Renal cortical epithelial cell (primary cell): ENCODE results near the gene RNF114. TPM values are rescaled to one million over a fixed set of nuclear protein-coding genes. Genes with fewer than 3 reads are reported as not detected.
A peak's percentile ranks its signal among the peaks of the same experiment; 100 is the strongest.
"Not testable (repeated sequence)": the region's sequence is repeated elsewhere in the genome, so short reads cannot be mapped to it uniquely, and the experiment has no call there.

Experiments used
- DNase-seq: peaks from one replicate; pipeline ENCODE4 v3.0.0-alpha.2; 2011; ENCODE audit warnings: low read depth
- total RNA-seq: library from RNA; depleted of rRNA; stranded (reverse); fragments of >200 nt; gene quantifications from 2 replicates; pipeline ENCODE4 v1.2.3, GENCODE V29; 2014

RNF114 gene
- total RNA-seq, 1 donor from 2014 or later: 196 TPM

DNA sequence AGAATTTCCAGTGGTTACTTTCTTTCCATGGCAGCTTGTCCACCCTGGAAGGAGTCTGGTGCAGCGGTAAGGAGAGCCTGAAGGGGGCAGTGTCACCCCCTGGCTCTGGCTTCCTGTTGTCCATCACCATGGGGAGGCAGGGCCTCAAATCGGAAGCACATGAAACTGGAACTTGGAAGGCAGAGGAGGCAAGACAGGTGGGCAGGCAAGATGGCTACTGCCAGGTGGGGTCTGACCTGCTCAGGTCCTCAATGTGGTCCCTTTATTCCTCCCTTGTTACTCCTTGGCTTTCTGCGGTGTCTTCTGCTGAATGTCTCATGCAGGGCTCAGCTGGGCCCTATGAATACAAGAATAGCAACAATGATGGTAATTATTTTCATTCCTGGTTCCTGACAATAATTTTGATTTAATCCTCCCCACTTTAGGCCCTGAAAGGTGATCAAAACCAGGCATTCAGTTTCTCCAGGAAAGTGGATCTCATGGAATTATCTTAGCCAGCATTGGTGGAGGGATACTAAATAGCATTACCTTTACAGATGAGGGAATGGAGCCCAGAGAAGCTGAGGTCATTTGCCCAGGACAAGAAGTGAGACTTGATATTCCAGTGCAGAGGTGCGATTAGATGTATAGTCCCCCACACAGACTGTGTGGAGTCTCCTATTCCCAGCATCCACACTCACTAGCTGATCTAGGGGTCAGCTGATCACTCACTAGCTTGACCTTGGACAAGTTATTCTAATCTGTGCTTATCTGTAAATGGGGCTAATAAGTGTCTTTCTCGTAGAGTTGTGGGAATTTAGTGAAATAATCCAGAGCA is 29.0 kb downstream of the RNF114 start:
- peak; percentile 26 for DNase-seq

DNA sequence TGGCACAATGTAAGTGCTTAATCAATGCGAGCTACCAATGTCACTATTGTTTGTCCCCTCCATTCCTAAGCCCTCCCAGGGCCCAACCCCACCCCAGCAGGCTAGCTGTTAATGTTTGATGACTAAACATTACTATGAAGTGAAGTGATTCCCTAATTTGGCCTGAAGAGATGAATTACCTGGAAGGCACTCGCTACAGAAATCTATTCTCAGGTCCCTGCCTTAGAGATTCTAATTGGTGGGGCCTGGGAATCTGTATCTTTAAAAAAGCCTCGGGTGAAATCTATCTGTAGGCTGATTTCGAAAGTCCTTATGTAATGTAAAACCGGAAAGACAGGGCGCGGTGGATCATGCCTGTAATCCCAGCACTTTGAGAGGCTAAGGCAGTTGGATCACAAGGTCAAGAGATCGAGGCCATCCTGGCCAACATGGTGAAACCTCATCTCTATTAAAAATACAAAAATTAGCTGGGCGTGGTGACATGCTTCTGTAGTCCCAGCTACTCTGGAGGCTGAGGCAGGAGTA is 29.6 kb downstream of the RNF114 start:
- DNase-seq: no peak

DNA sequence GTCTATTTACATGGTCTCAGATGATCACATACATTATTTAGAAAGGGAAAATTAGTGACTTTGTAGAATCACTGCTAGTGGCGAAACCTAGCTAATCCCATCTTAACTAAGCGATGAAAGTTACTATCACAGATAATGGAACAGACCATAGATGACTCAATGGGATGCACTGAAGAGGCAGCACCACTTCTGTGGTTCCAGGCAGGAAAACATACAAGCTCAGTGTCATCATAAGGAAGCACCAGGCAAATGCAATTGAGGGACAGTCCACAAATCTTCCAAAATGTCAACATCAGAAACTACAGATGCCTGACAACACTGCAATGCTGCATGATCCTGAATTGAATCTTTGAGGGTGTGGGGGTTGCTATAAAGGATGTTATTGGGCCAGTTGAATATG is 30.7 kb downstream of the RNF114 start:
- no peak for DNase-seq

DNA sequence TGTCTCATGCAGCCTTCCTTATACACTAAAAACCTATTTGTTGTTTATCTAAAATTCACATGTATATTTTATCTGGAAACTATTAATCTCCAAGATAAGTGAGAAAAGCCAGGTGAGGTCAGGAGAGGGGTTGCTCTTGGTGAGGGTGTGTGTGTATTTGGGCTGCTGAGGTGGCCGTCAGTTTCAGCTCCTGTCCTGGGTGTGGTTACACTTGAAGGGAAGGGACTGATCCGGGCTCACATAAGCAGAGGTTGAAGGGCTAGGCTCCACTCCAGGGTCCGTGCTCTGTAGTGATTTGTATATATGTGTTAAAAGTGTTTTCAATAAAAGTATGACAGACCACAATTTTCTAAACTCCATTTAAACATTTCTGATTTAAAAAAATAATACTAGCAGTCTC is 33.0 kb downstream of the RNF114 start:
- DNase-seq: no peak

DNA sequence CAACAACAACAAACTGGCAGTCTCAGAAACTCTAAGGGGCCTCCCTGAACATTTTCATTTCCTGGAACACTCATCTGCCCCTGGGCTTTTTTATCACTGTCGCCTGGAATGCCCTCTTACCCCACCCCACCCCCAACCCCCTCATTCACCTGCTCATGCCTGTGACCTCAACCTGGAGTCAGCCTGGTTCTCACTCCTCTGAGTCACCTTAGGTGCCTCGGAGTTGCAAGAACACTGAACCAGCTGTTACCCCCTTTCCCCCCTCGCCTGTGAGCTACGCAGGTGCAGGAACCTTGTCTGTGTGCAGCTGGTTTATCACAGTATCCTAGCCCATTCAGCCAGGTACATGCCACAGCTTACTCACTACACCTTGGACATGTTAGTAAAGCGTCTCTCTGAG is 33.7 kb downstream of the RNF114 start:
- DNase-seq: peak; percentile 35

DNA sequence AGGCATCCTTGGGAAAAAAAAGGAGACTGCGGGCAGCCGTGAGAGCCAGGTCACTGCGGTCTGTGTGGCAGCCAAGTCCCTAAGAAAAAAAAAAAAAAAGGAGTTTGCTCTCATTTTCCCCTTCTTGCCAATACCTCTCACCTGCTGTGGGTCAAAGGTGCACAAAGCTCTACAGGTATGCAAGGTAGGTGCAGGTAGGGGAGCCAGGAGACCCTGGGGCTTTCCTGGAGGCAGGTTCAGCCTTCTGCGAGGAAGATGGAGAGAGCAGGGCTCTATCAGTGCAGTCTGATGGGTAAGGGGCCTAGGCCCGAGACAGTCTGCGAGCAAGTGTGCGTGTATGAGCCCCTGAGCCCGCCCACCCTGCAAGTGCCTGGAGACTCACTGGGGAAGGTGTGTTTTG is 34.3 kb downstream of the RNF114 start:
- no peak for DNase-seq

DNA sequence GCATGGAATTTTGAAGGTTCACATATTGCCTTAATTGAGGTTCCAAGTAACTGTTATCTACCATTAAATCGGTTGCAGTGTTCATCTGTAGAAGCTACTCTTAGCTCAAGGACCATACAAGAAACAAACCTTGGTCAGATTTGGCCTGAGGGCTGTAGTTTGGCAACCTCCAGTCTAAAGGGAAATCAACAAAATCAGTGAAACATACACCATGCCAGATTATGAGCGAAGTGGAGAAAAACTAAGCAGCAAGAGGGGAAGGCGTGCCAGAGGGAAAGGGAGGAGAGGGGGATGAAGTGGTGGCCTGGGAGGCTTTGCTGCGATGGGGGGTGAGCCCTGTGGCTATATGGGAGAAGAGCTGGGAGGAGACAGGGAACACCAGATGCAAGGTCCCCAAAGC is 37.8 kb downstream of the RNF114 start:
- DNase-seq: no peak

DNA sequence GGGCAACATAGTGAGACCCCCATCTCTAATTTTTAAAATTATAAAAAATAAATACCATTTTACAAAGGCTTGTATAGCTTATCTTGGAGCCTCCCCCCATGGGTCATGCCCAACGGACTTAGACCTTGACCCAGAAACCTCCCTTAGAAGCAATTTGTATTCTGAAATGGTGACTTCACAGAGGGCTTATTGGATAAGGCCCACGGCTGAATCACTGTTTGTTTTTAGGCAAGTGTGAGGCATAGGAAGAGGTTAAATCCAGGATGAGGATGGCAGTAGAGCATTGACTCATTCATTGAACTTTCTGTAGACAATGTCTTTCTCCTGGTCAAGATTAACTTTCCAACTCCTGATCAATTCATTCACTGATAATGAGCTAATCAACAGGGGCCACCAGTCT is 40.3 kb downstream of the RNF114 start:
- DNase-seq: peak; percentile 37

DNA sequence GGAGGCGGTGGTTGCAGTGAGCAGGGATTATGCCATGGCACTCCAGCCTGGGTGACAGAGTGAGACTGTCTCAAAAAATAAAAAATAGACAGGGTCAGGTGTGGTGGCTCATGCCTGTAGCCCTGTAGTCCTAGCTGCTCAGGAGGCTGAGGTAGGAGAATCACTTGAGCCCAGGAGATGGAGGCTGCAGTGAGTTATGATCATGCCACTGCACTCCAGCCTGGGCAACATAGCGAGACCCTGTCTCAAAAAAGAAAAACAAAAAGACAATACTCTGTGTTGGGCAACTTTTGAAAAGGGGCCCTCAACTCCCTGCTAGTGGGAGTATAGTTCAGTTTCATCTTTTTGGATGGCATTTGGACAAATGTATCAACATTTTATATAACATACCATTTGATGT is 41.5 kb downstream of the RNF114 start:
- DNase-seq: not testable (repeated sequence)

DNA sequence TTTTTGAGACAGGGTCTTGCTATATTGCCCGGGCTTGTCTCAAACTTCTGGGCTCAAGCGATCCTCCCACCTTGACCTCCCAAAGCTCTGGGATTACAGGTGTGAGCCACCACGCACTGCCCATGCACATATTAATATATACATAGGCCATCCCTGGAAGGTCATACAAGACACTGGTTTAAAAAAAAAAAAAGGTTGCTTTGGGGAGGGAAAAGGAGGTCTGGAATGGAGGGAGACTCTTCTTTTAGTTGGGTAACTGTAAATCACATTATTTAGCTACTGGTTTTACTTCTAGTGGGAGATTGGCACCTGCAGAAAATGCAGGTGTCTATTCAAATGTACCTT is 42.5 kb downstream of the RNF114 start:
- DNase-seq: no peak

DNA sequence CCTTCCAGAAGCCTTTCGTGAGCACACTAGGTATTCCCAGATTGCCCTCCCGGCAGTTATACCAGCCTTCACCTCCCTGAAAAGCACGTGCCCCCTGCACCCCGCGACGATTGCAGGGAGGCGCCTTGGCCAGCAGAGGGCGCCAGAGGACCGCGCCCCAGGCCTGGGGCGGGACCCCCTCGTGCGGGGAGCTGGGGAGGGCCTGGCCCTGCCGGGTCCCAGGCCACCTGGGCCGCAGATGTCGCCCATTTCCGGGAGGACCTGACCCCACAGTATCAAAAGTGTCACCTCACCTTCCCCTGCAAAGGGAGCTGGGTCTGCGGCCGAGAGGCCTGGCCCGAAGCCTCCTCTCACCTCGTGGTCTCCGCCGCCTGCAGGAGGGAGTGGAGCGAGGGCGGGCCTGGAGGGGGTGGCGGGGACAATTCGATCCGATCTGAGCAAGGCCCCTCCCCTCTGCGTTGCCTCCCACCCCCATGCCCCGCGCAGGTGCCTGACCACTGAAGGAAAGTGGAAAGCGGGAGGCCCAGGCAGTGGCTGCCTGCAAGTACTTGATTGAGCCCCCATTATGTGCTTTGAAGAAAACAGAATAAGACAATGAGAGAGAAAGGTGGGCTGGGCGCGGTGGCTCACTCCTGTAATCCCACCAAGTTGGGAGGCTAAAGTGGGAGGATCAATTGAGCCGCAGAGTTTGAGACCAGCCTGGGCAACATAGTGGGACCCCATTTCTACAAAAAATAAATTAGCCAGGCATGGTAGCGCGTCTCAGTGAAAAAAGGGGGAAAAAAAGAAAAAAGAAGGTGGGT is 43.0 kb downstream of the RNF114 start:
- DNase-seq: no peak

DNA sequence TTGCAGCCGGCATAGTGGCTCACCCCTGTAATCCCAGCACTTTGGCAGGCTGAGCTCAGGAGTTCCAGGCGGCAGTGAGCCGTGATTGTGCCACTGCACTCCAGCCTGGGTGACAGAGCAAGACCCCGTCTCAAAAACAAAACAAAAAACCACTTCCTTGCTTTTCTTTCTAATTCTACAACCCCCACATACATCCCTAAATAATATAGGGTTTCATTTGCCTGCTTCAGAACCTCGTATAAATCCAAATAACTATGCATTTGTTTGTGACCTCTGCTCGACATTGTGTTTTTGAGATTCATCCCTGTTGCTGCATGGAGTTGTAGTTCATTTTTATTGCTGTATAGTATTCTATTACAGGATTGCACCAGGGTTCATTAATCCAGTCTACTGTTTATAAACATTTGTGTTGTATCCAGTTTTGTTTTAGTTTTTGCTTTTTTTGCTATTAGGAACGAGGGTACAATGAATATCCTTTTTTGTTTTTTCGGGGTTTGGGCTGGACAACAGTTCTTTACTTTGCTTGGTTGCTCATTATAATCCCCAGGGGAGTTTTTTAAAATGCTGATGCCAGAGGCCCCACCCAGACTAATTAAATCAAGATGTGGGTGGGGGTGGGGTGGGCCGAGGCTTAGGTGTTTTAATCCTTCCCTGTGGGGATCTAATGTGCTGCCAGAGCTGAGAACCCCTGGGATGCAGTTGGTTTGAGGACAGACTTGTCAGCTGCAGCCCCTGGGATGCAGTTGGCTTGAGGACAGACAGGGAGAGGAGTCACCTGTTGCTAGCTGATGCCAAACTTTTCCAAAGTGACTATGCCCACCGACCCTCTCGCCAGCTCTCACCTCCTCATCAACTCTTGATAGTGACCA is 44.2 kb downstream of the RNF114 start:
- DNase-seq: no peak

DNA sequence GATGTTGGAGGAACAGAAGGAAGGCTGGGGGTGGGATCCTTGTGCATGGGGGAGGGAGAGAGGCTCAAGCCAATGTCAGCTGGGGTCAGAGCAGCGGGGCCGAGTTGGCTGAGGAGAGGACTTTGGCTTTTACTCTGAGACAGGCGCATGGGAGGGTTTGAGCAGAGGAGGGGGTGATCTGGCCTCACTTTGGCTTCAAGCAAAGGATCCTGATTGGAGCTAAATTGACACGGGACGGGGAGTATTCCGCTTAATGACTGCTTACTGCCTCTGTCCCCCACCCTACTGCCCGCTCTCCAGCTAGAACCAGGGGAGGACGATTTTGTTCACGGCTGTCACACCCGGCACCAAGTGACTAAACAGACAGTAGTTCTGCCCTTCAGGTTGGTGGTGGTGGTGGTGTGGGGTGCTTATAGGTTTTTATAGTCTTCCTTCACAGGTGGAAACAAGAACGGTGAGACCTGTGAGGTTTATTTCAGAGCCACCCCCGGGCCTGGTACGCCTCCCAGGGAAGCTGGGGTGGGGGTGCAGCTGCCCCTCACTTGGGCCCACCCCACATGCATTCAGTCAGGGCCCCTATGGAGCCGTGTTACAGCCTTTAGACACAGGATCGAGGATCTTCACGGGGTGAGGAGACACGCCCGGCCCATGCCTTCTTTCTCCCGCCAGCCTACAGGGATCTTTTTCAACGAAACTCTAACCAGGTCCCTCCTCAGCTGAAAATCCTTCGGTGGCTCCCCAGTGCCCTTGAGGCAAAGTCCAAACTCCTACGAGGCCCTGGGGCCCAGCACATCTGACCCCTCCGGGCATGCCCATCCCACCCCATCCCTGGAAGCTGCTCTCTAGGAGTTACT is 45.2 kb downstream of the RNF114 start:
- no peak for DNase-seq

DNA sequence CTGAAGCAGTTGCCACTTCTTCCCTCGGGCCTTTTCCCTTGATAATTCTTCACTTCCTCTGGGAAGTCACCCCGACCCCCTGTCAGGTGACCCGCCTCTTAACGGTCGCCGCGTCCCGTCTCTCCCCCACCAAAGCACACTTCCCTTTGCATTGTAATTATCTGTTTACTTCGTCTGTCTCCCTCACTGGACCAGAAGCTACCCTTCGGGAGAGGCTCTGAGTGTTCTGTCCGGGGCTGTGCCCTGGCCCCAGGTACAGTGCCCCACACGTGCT is 45.8 kb downstream of the RNF114 start:
- DNase-seq: no peak

DNA sequence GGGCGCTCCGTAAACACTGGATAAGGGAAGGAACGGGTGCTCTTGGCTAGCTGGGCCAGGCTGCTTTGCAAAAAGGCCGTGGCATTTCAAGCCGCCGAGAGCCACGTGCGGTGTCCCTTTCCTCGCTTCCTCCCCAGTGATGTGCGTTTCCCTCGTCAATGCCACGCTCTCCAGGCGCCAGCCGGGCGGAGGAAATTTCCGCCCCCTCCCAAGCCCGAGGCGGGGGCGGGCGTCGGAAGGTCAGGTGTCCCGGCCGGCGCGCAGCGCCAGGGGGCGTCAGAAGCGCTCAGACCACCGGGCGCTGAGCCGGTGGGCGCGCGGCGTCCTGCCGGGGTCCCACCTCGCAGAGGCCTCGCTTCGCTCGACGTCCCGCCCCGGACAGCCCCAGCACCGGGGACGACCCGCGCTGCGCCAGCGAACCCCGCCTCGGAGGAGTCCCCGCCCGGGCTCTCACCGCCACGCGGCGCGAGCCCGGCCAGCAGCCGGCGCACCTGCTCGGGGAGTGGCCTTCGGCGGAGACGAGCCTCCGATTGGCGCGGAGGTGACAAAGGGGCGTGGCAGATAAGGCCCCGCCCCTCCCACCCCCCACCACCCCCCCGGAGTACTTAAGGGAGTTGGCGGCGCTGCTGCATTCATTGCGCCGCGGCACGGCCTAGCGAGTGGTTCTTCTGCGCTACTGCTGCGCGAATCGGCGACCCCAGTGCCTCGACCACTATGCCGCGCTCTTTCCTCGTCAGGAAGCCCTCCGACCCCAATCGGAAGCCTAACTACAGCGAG is 46.3 kb downstream of the RNF114 start, which contains the start of gene SNAI1:
TSS of gene SNAI1 (plus strand) at position 635 of the 777 bp plus-strand sequence. CDS start at position 715, 80 bp downstream.
- peak; percentile 51 for DNase-seq

DNA sequence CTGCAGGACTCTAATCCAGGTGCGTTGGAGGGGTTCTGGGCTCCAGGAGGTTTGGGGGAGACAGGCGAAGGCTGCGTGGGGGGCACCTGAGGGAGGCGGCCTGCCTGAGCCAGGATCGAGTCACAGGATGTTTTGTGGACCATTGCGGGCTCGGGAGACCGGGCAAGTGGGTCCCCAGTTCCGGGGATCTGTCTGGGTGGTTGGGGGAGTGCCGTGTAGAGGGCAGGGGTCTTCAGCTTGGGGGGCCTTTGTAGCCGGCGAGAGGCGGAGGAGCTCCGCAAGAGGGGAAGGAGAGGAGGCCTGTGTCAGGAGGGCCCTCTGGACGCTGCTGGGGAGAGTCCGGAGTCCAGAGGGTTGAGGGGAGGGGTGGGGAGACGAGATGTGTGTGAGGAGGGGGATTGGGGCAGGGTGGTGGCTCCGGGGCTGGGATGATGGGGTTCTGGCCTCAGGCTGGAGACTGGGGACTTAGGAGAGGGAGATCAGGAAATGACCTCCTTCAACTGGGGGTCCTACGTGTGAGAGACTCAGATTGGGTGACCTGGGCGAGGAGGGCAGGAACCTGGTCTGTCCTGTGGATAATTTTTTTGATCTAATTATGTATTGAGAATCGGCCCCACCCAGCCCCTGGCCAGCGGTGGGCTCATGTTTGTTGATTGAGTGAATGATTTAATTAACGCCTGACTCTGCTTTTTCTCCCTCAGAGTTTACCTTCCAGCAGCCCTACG is 47.1 kb downstream of the RNF114 start:
- DNase-seq: no peak

DNA sequence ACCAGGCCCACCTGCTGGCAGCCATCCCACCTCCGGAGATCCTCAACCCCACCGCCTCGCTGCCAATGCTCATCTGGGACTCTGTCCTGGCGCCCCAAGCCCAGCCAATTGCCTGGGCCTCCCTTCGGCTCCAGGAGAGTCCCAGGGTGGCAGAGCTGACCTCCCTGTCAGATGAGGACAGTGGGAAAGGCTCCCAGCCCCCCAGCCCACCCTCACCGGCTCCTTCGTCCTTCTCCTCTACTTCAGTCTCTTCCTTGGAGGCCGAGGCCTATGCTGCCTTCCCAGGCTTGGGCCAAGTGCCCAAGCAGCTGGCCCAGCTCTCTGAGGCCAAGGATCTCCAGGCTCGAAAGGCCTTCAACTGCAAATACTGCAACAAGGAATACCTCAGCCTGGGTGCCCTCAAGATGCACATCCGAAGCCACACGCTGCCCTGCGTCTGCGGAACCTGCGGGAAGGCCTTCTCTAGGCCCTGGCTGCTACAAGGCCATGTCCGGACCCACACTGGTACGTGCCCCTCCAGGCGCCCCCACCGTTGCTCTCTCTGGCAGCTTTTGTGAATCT is 47.7 kb downstream of the RNF114 start:
- no peak for DNase-seq

DNA sequence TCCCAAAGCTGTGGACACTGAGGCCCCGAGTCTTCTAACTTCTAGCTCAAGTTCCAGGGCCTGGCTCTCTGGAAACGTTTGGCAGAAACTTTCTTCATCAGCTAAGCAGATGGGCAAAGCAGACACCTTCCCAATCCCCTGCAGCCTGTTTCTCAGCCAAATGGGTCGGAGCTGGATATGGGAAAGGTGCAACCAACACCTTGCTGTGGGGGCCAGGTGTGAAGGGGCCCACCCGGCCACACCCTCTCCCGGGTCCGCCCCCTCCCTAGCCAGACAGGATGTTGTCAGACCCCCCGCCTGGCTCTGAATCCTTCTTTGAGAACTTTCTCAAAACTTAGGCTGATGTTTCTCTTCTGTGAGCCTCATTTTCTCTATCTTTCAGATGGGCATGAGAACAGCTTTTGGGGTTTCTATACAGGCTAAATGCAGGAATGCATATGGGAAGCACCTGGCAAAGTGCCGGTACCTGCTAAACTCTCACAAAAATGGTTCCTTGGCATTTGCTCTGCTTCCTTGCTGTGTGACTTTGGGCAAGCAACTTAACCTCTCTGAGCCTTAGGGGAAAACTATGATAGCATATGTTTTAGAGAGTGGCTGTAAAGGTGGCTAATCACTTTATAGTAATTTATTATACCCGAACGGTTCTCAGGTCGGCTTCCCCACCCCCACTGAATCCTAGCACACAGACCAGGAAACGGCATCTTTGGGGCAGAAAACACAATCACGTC is 48.4 kb downstream of the RNF114 start:
- no peak for DNase-seq

DNA sequence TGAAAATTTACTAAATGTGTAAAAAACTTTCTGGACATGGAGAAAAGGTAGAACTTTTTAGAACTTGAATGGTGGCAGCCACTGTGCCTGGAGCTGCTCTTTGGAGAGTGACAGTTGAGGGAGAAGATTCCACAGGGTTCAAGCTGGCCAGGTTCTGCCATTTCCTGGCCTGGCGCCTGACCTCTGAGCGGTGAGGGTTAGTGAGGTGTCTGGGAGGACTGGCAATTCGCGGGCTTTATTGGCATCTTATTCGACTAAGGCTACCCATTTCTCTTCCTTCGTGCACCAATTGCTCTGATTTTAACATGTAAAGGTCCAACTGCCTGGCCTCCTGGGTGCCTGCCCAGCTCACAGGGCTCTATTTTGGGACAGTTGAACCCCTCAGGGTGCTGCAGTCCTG is 49.0 kb downstream of the RNF114 start:
- DNase-seq: no peak
